GM23248 (cell line): Measurements from ENCODE around the gene MATR3.

Source experiments
- EZH2 ChIP-seq: fragments of 200-600 bp; sonication (generic); IDR thresholded peaks from 2 replicates; pipeline ENCODE4 v1.6.1; 2018; ENCODE audit warnings: antibody characterized with exemption, mild to moderate bottlenecking; ENCODE audit not compliant: insufficient read depth, poor library complexity, severe bottlenecking
- EZH2phosphoT487 ChIP-seq: fragments of 200-600 bp; sonication (generic); IDR thresholded peaks from 2 replicates; pipeline ENCODE4 v1.6.1; 2018; ENCODE audit warnings: antibody characterized with exemption, moderate library complexity, mild to moderate bottlenecking, low read depth; ENCODE audit not compliant: insufficient read depth

GRCh38 chr5:139315056-139315615, 21.6 kb downstream of the MATR3 start:
- TF ChIP-seq EZH2 (no peak), EZH2phosphoT487 (no peak)
